Activated CD4-positive, alpha-beta T cell treated with anti-CD3 and anti-CD28 coated beads for 36 hours (primary cell): ENCODE measurements around the gene RHOV. TPM values are rescaled to one million over a fixed set of nuclear protein-coding genes. Genes with fewer than 3 reads are reported as not detected.
A peak's percentile ranks its signal among the peaks of the same experiment; 100 is the strongest.

Source experiments
- ATAC-seq: fragments of 200-7000 bp; cut with Tn5 transposase; one replicate; pipeline ENCODE4 v1.10.0; 2021; ENCODE audit warnings: mild to moderate bottlenecking, moderate library complexity
- CTCF ChIA-PET: fragments of 350-600 bp; sonication (Branson Sonifier 250); formaldehyde crosslinking; loops from one replicate; lab custom pipeline; 2021; ENCODE audit warnings: antibody characterized with exemption; lab: Charles Lee
- POLR2A ChIA-PET: fragments of 350-600 bp; sonication (Branson Sonifier 250); formaldehyde crosslinking; loops from one replicate; lab custom pipeline; 2021; ENCODE audit warnings: antibody characterized with exemption, inconsistent platforms; lab: Charles Lee
- DNase-seq: peaks from one replicate; pipeline ENCODE4 v3.0.0-alpha.2; 2020
- H3K27ac Mint-ChIP-seq: one replicate; pipeline ENCODE4 v1.8.0; 2021; ENCODE audit warnings: mixed read lengths
- H3K27me3 Mint-ChIP-seq: one replicate; pipeline ENCODE4 v1.8.0; 2021; ENCODE audit warnings: mixed read lengths
- H3K36me3 Mint-ChIP-seq: one replicate; pipeline ENCODE4 v1.8.0; 2021; ENCODE audit warnings: low read depth, mixed read lengths
- H3K4me1 Mint-ChIP-seq: one replicate; pipeline ENCODE4 v1.8.0; 2021; ENCODE audit warnings: mixed read lengths
- H3K4me3 Mint-ChIP-seq: one replicate; pipeline ENCODE4 v1.8.0; 2021; ENCODE audit warnings: mild to moderate bottlenecking, moderate library complexity, mixed read lengths
- H3K9me3 Mint-ChIP-seq: one replicate; pipeline ENCODE4 v1.8.0; 2021; ENCODE audit warnings: low read depth, mixed read lengths
- intact Hi-C, 2 experiments: fragments of 100-400 bp; cut with DNase I in 1 of 2; cut with micrococcal nuclease in 1 of 2; formaldehyde crosslinking; loops; one replicate each; pipeline versions ENCODE4 v1.14.2 to v1.15.1; 2022 to 2024; cut with DNase I, micrococcal nuclease
- total RNA-seq, 2 experiments: library from RNA; stranded (reverse); gene quantifications; one replicate each; pipeline ENCODE4 v1.2.3, GENCODE V29; 2021

The RHOV gene
- total RNA-seq, 2 experiments from 2014 or later: 0.25 to 0.41 TPM

- DNase-seq (peak; percentile 89), ATAC-seq (peak; percentile 94)
- Mint-ChIP-seq H3K27me3 (no peaks in the 10 kb centered on the region), H3K9me3 (no peaks in the 10 kb centered on the region), H3K4me3 (no peak overlapping the region), H3K36me3 (peaks cover 2% of the 10 kb centered on the region), H3K27ac (no peak overlapping the region), H3K4me1 (peaks cover 3% of the 10 kb centered on the region)
- ChIA-PET POLR2A (interaction anchor here (0.8 to 2.4 kb wide), 3 partner anchors 20 to 40 kb away, joined by 4 to 19 read pairs (median 4); partner anchors contain the start of gene VPS18), CTCF (interaction anchor here (0.5 to 9.2 kb wide), 38 partner anchors 10 to 1519 kb away, joined by 3 to 268 read pairs (median 4); partner anchors contain the start of genes CCDC32, CHP1, DNAJC17 and EXD1)
- intact Hi-C loops: loop anchor here in 1 of 2 experiments (1.0 to 2.0 kb wide), 2 partner anchors 37 to 165 kb away; partner anchors contain the start of gene VPS18
Observed at GRCh38 chr15:40857601-40858341, 16.3 kb downstream of the RHOV start.

- intact Hi-C loops: loop anchor here in 1 of 2 experiments (1.0 kb wide), 1 partner anchor 38 kb away; the partner anchor contains the start of gene VPS18
- ChIA-PET POLR2A (no interaction called here), CTCF (interaction anchor here (0.5 to 9.2 kb wide), 12 partner anchors 13 to 692 kb away, joined by 3 to 268 read pairs (median 6); partner anchors contain the start of genes DNAJC17, SPINT1, VPS18 and ZFYVE19)
- Mint-ChIP-seq H3K4me3 (no peak overlapping the region), H3K27ac (no peak overlapping the region), H3K36me3 (peaks cover 2% of the 10 kb centered on the region), H3K9me3 (no peaks in the 10 kb centered on the region), H3K27me3 (no peaks in the 10 kb centered on the region), H3K4me1 (peaks cover 3% of the 10 kb centered on the region)
- no peak for ATAC-seq
- no peak for DNase-seq
Observed at GRCh38 chr15:40856746-40857145, 17.3 kb downstream of the RHOV start.

- ATAC-seq (no peak), DNase-seq (no peak)
- no peaks in the 10 kb centered on the region for H3K27me3 Mint-ChIP-seq
- peaks cover 2% of the 10 kb centered on the region for H3K36me3 Mint-ChIP-seq
- ChIA-PET POLR2A (no interaction called here), CTCF (interaction anchor here (5.7 to 9.2 kb wide), 3 partner anchors 35 to 49 kb away, joined by 65 to 268 read pairs (median 150); partner anchors contain the start of gene VPS18)
- no peak overlapping the region for H3K27ac Mint-ChIP-seq
- H3K4me1 Mint-ChIP-seq: peaks cover 3% of the 10 kb centered on the region
- no peaks in the 10 kb centered on the region for H3K9me3 Mint-ChIP-seq
- no peak overlapping the region for H3K4me3 Mint-ChIP-seq
- intact Hi-C loops: no loop called here
Observed at GRCh38 chr15:40855706-40856234, 18.3 kb downstream of the RHOV start.

GRCh38 chr15:40854161-40854560 is 19.9 kb downstream of the RHOV start:
- ATAC-seq (no peak), DNase-seq (no peak)
- no peak overlapping the region for H3K4me3 Mint-ChIP-seq
- H3K9me3 Mint-ChIP-seq: no peaks in the 10 kb centered on the region
- no peak overlapping the region for H3K27ac Mint-ChIP-seq
- peaks cover 2% of the 10 kb centered on the region for H3K36me3 Mint-ChIP-seq
- CTCF ChIA-PET: interaction anchor here (1.2 to 9.2 kb wide), 3 partner anchors 26 to 43 kb away, joined by 5 to 268 read pairs (median 150); partner anchors contain the start of genes PPP1R14D and VPS18
- H3K4me1 Mint-ChIP-seq: peaks cover under 1% of the 10 kb centered on the region
- intact Hi-C loops: no loop called here
- POLR2A ChIA-PET: no interaction called here
- no peaks in the 10 kb centered on the region for H3K27me3 Mint-ChIP-seq

- ATAC-seq (no peak), DNase-seq (no peak)
- Mint-ChIP-seq H3K4me1 (no peaks in the 10 kb centered on the region), H3K36me3 (peaks cover 2% of the 10 kb centered on the region), H3K27ac (no peak overlapping the region), H3K27me3 (no peaks in the 10 kb centered on the region), H3K9me3 (no peaks in the 10 kb centered on the region), H3K4me3 (no peak overlapping the region)
- CTCF ChIA-PET: interaction anchor here (8.2 kb wide), 1 partner anchor 37 kb away, joined by 150 read pairs; no protein-coding TSS in a partner anchor
- intact Hi-C loops: no loop called here
- POLR2A ChIA-PET: no interaction called here
Observed at GRCh38 chr15:40853241-40853890, 20.7 kb downstream of the RHOV start.

- Mint-ChIP-seq H3K4me1 (peaks cover 3% of the 10 kb centered on the region), H3K27me3 (no peaks in the 10 kb centered on the region), H3K36me3 (peaks cover 2% of the 10 kb centered on the region), H3K27ac (no peak overlapping the region), H3K4me3 (no peak overlapping the region), H3K9me3 (no peaks in the 10 kb centered on the region)
- no peak for DNase-seq
- ChIA-PET CTCF (interaction anchor here (1.0 to 8.2 kb wide), 2 partner anchors 38 to 42 kb away, joined by 3 to 150 read pairs; partner anchors contain the start of gene VPS18), POLR2A (no interaction called here)
- ATAC-seq: no peak
- intact Hi-C loops: no loop called here
Observed at GRCh38 chr15:40852529-40852928, 21.5 kb downstream of the RHOV start.

GRCh38 chr15:40850576-40851112 is 23.4 kb downstream of the RHOV start:
- H3K27me3 Mint-ChIP-seq: peaks cover under 1% of the 10 kb centered on the region
- peaks cover 2% of the 10 kb centered on the region for H3K36me3 Mint-ChIP-seq
- ChIA-PET POLR2A (no interaction called here), CTCF (interaction anchor here (1.7 kb wide), 1 partner anchor 44 kb away, joined by 6 read pairs; the partner anchor contains the start of gene VPS18)
- peaks cover 15% of the 10 kb centered on the region for H3K4me1 Mint-ChIP-seq
- H3K4me3 Mint-ChIP-seq: no peak overlapping the region
- intact Hi-C loops: no loop called here
- H3K27ac Mint-ChIP-seq: no peak overlapping the region
- DNase-seq (no peak), ATAC-seq (no peak)
- H3K9me3 Mint-ChIP-seq: no peaks in the 10 kb centered on the region

- H3K4me3 Mint-ChIP-seq: no peak overlapping the region
Observed at GRCh38 chr15:40847223-40847961, 26.6 kb downstream of the RHOV start.

GRCh38 chr15:40846841-40847222 is 27.2 kb downstream of the RHOV start:
- ATAC-seq: no peak
- Mint-ChIP-seq H3K4me3 (no peak overlapping the region), H3K36me3 (peaks cover 2% of the 10 kb centered on the region), H3K4me1 (peaks cover 26% of the 10 kb centered on the region), H3K27me3 (peaks cover 6% of the 10 kb centered on the region), H3K9me3 (no peaks in the 10 kb centered on the region), H3K27ac (no peak overlapping the region)
- POLR2A ChIA-PET: interaction anchor here (0.5 kb wide), 1 partner anchor 498 kb away, joined by 3 read pairs; no protein-coding TSS in a partner anchor
- CTCF ChIA-PET: interaction anchor here (0.8 to 4.4 kb wide), 3 partner anchors 11 to 49 kb away, joined by 3 to 37 read pairs (median 3); no protein-coding TSS in a partner anchor
- intact Hi-C loops: no loop called here
- no peak for DNase-seq

More at GRCh38 chr15:40847223-40847961, 26.6 kb downstream of the RHOV start:
- H3K27me3 Mint-ChIP-seq: peaks cover 6% of the 10 kb centered on the region
- POLR2A ChIA-PET: interaction anchor here (0.5 kb wide), 1 partner anchor 498 kb away, joined by 3 read pairs; no protein-coding TSS in a partner anchor
- H3K4me1 Mint-ChIP-seq: peaks cover 26% of the 10 kb centered on the region
- CTCF ChIA-PET: interaction anchor here (1.1 to 4.4 kb wide), 2 partner anchors 11 to 12 kb away, joined by 3 to 37 read pairs; no protein-coding TSS in a partner anchor
- no peaks in the 10 kb centered on the region for H3K9me3 Mint-ChIP-seq
- DNase-seq: no peak
- peaks cover 2% of the 10 kb centered on the region for H3K36me3 Mint-ChIP-seq
- ATAC-seq: no peak
- no peak overlapping the region for H3K27ac Mint-ChIP-seq
- intact Hi-C loops: no loop called here
